ENCODE results near the gene EML1. TPM values are rescaled to one million over a fixed set of nuclear protein-coding genes. Genes with fewer than 3 reads are reported as not detected.

EML1 gene
- total and polyA plus RNA-seq, 2 of the 13 experiments (the other 11 are each of a cell fraction or from before 2014, with no cell fraction given): 0.59 to 1.7 TPM

- no peak for TF ChIP-seq DZIP1 (CRISPR knock-in tag; IDR thresholded peaks at IDR 0.05)
- TF ChIP-seq GATA4 (IDR thresholded peaks at IDR 0.05; ENCODE audit: borderline replicate concordance, low read depth): peak; percentile 77; the same call in 1 of the 2 replicates
- peak; percentile 87 for TF ChIP-seq ARID5B (CRISPR knock-in tag; IDR thresholded peaks at IDR 0.05)
- no peak for TF ChIP-seq ZNF773 (CRISPR knock-in tag; IDR thresholded peaks at IDR 0.05; ENCODE audit: borderline replicate concordance)
- no peak for TF ChIP-seq ZNF772 (CRISPR knock-in tag; IDR thresholded peaks at IDR 0.05)
- no peak for TF ChIP-seq ZMYM3 (CRISPR knock-in tag; IDR thresholded peaks at IDR 0.05)
- TF ChIP-seq ZMYM4 (CRISPR knock-in tag; IDR thresholded peaks at IDR 0.05): 0 out of 2 replicates have a peak, but pooled peaks have one; percentile 31
- no peak for TF ChIP-seq THAP9 (CRISPR knock-in tag; IDR thresholded peaks at IDR 0.05; ENCODE audit: borderline replicate concordance)
- no peak for TF ChIP-seq ATF1 (CRISPR knock-in tag; IDR thresholded peaks at IDR 0.05)
- TF ChIP-seq ZNF629 (CRISPR knock-in tag; conservative IDR thresholded peaks at IDR 0.05): no peak
- no peak for TF ChIP-seq ZNF18 (CRISPR knock-in tag; IDR thresholded peaks at IDR 0.05; ENCODE audit: insufficient replicate concordance)
- TF ChIP-seq TBL1XR1 (IDR thresholded peaks at IDR 0.05; ENCODE audit: borderline replicate concordance, low read length, partially characterized antibody): peak; percentile 35
- 0 out of 2 replicates have a peak, but pooled peaks have one; percentile 54 for TF ChIP-seq ZNF761 (CRISPR knock-in tag; conservative IDR thresholded peaks at IDR 0.05)
- no peak for TF ChIP-seq AGO2 (optimal IDR thresholded peaks at IDR 0.05; ENCODE audit: low read depth, low read length)
- no peak for TF ChIP-seq REL (CRISPR knock-in tag; conservative IDR thresholded peaks at IDR 0.05)
- TF ChIP-seq ZNF263 (CRISPR knock-in tag; IDR thresholded peaks at IDR 0.05): no peak
- no peak; the same call in 2 of the 3 replicates for TF ChIP-seq MXI1 (IDR thresholded peaks at IDR 0.05; ENCODE audit: borderline replicate concordance, low read depth, low read length)
- no peak for TF ChIP-seq RBAK (CRISPR knock-in tag; IDR thresholded peaks at IDR 0.05)
These were observed 8.7 kb upstream of the EML1 start (continued) for GRCh38 chr14:99784508-99784907.
